Hematopoietic multipotent progenitor cell treated with erythropoietin and hydrocortisone succinate and interleukin-3 and kit ligand, for 17 days (in vitro differentiated cells): ENCODE results near the gene GRB10.
"Not testable (repeated sequence)": the region's sequence is repeated elsewhere in the genome, so short reads cannot be mapped to it uniquely, and the experiment has no call there.

ENCODE experiments used
- DNase-seq: peaks from one replicate; pipeline ENCODE4 v3.0.0-alpha.2; 2015; ENCODE audit warnings: low spot score

The GRB10 gene

GRCh38 chr7:50743016-50743415 lies 39.7 kb downstream of the GRB10 start:
- DNase-seq: no peak

DNA sequence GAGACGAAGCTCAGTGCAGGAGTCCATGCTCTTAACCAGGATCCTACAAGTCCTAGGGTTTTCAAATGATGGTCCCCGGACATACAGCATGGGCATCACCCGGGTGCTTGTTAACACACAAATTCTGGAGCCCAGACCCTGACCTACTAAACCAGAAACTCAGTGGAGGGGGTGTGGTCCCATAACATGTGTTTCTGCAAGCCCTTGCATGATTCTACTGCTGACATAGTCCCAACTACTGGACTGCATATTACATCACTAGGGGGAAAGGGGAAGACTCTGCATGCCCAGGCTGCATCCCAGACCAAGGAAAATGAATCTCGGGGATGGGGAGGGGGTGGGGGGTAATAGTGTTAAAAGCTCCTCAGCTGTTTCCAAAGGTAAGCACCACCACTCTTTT lies 40.3 kb downstream of the GRB10 start:
- DNase-seq: no peak

DNA sequence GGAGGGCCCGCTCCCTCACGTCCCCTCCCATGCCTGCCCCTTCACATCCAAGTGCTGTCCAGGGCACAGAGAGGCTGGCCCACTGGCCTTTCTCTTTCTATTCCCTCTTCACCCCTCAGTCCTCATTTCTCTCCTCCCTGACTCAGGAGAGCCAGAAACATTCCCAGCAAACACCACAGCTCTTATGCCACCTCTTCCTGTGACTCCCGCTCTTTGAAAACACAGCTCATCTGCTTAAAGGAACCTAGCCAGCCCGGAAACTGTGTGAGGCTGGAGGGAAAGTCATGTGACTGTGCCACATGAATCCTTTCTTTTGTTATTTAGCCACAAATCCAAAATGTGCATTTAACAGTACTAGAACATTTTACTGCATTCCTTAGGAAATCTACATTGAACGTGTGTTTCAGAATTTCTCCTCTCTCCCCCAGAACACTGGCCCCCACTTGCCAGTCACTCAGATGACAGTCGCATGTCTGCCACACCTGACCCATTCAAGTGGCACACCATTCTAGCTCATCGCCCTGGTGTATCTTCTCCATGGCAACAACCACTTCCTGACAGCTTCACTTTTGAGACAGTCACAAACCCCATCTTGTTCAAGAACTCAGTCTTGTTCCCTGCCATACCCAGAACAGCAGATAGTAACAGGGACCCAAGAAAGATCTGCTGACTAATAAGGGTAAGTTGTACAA lies 42.8 kb downstream of the GRB10 start:
- DNase-seq: no peak

GRCh38 chr7:50738932-50739331 lies 43.8 kb downstream of the GRB10 start:
- no peak for DNase-seq

- not testable (repeated sequence) for DNase-seq
Observed at GRCh38 chr7:50735836-50736235, 46.9 kb downstream of the GRB10 start.

- DNase-seq: no peak
Observed at GRCh38 chr7:50735333-50735732, 47.4 kb downstream of the GRB10 start.

- no peak for DNase-seq
Observed at GRCh38 chr7:50734246-50734645, 48.5 kb downstream of the GRB10 start.

- DNase-seq: no peak
Observed at GRCh38 chr7:50733552-50733951, 49.1 kb downstream of the GRB10 start.

GRCh38 chr7:50731703-50732582 lies 50.8 kb downstream of the GRB10 start:
- DNase-seq: no peak

GRCh38 chr7:50730446-50731400 lies 52.0 kb downstream of the GRB10 start:
- no peak for DNase-seq

DNA sequence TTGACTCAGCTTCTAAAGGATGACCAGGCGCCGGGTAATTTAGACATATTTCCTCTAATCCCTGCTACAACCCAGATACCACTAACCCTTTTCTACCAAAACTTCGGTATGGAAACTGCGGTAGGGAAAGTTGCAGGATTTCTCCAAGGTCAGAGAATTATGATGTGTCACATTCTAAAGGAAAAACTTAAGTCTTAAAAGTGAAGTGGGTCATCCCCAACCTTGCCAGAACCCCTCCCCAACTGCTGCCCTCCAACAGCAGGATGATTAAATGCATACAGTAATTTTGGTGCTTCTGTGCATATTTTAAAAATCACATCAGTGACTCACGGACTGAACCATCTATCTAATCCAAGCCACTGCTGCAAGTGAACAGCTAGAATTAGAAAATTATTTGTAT lies 52.7 kb downstream of the GRB10 start:
- DNase-seq: no peak

- DNase-seq: no peak
Observed at GRCh38 chr7:50728184-50728583, 54.5 kb downstream of the GRB10 start.

- DNase-seq: no peak
Observed at GRCh38 chr7:50727711-50728110, 55.0 kb downstream of the GRB10 start.

GRCh38 chr7:50727072-50727471 lies 55.6 kb downstream of the GRB10 start:
- DNase-seq: no peak

DNA sequence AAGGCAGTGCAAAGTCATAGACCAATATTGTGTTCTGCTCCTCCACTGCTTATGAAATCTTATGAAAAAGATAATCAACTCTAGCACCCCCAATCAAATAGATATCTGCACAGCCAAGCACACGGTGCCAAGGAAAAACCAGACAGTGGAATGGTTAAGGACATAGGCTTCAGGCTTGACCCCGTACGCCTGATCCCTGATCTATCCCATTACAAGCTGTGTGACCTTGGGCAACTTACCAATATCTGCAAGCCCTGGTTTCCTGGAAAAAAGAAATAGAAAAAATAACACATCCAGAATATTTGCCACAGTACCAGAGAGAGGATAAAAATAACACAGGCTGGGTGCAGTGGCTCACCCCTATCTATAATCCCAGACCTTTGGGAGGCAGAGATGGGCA lies 56.9 kb downstream of the GRB10 start:
- DNase-seq: no peak

DNA sequence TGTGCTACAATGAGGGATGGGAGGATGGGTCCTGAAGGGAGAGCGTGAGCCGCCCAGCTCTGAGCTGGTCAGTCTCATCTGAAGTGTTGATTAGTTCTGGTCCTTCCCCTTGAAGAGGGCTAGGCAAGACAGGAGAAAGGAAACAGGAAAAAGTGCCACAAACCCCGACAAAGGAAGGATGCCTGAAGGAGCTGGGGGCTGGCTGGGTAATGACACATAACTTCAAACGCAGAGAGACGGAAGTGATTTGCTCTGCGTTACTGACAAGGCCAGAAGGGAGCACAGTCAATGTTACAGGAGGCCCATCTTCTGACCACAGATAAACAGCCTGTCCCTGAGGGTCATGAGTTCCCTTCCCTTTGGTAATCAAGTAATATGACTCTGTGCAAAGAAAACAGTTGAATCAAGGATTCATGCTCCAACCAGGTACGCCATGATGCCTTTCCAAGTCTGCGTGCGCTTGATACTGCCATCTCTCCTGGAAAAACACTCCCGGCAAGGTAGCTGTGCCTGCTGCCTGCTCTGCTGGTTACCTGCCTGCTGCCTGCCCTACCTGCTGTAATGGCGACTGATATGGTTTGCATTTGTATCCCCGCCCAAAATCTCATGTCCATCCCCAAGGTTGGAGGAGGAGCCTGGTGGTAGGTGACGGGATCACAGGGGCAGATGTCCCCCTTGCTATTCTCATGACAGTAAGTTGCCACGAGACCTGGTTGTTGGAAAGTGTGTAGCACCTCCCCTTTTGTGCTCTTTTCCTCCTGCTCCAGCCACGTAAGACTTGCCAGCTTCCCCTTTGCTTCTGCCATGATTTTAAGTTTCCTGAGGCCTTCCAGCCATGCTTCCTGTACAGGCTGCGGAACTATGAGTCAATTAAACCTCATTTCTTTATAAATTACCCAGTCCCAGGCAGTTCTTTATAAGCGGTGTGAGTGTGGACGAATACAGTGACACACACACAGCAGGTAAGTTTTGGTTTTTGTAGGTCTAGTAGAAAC lies 57.9 kb downstream of the GRB10 start:
- no peak for DNase-seq

DNA sequence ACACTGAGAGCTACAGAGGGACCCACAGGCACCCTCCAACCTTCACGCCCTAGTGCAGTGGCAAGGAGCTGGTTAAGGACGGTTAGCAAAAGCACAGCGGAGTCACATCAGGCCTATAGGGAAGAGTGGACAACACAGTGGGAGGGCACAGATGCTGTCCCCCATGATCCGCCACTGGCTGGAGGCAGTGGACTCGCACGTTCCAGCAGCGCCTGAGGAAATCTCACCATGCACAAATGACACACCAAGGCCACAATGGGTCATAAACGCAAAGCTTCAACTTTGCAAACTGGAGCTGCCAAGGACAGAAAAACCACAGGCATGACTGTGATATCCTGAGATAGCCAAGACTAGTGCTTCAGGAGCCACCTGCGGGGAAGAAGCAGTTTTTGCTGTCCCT lies 58.8 kb downstream of the GRB10 start:
- DNase-seq: no peak

- no peak for DNase-seq
Observed at GRCh38 chr7:50723173-50723572, 59.5 kb downstream of the GRB10 start.

- DNase-seq: no peak
Observed at GRCh38 chr7:50721661-50722259, 60.9 kb downstream of the GRB10 start.

DNA sequence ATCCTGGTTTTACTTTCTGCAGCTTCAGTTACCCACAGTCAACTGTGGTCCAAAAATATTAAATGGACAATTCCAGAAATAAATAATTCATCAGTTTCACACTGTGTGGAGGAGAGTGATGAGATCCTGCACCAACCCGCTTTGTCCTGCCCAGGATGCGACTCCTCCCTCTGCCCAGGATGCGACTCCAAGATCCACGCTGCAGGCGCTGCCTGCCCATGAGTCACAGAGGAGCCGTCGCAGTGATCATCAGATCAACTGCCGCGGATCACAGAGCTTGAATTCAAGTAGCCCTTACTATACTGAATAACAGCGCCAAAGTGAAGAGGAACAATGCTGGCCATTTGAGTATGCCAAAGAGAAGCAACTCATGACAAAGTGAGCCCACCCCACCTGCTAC lies 61.5 kb downstream of the GRB10 start:
- no peak for DNase-seq

DNA sequence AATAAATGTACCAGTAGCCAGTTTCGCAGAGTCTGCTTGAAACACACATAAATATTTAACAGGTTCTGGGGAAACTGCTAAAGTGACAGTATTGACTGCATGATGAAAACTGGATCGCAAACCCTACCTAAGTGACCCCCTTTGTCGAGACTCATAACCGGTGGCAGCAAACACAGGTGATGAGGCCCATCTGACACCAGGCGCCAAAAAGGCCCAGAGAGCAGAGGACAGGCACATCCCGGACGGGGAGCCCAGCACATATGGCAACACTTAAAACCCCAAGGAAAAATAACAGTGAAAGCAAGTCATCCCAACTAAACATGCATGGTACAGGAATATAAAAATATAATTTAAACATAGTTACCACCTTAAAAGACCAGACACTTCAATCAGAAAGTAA lies 62.4 kb downstream of the GRB10 start:
- no peak for DNase-seq
